NB4 (cell line): ENCODE data around the gene PLEKHM2.

Experiments
- CTCF ChIP-seq: IDR thresholded peaks from one replicate; pipeline ENCODE4 v1.5.1; 2012; ENCODE audit warnings: low read depth, low read length
- POLR2A ChIP-seq: IDR thresholded peaks from 2 replicates; pipeline ENCODE4 v1.6.1; 2011; ENCODE audit warnings: mild to moderate bottlenecking; ENCODE audit not compliant: insufficient read length; ENCODE audit errors: extremely low read depth

- no peak for TF ChIP-seq CTCF
- TF ChIP-seq POLR2A: no peak
These were observed 43.9 kb downstream of the PLEKHM2 start for GRCh38 chr1:15727866-15728534.
